Activated T-helper 2 cell treated with anti-CD3 and anti-CD28 coated beads, Interferon-gamma antibody, Interleukin-2, Interleukin-4, amounts not matched to agents 10 μg/mL and 5 μg/mL and 100 μg/mL, durations not matched to agents 14 hours and 24 hours and 36 hours (primary cell): Measurements from ENCODE around the gene MALL. TPM values are rescaled to one million over a fixed set of nuclear protein-coding genes. Genes with fewer than 3 reads are reported as not detected.
"Not testable (repeated sequence)": the region's sequence is repeated elsewhere in the genome, so short reads cannot be mapped to it uniquely, and the experiment has no call there.

Experiments used
- DNase-seq: peaks from one replicate; pipeline ENCODE4 v3.0.0; 2021; ENCODE audit warnings: low spot score
- H3K27ac Mint-ChIP-seq: one replicate; pipeline ENCODE4 v1.8.0; 2021; ENCODE audit warnings: mixed read lengths
- H3K27me3 Mint-ChIP-seq: one replicate; pipeline ENCODE4 v1.8.0; 2021; ENCODE audit warnings: low read depth, mixed read lengths
- H3K36me3 Mint-ChIP-seq: one replicate; pipeline ENCODE4 v1.8.0; 2021; ENCODE audit warnings: low read depth, mixed read lengths
- H3K4me1 Mint-ChIP-seq: one replicate; pipeline ENCODE4 v1.8.0; 2021; ENCODE audit warnings: low read depth, mixed read lengths
- H3K4me3 Mint-ChIP-seq: one replicate; pipeline ENCODE4 v1.8.0; 2021; ENCODE audit warnings: low read depth, mild to moderate bottlenecking, moderate library complexity, mixed read lengths
- H3K9me3 Mint-ChIP-seq: one replicate; pipeline ENCODE4 v1.8.0; 2021; ENCODE audit warnings: mixed read lengths
- intact Hi-C: fragments of 100-400 bp; cut with micrococcal nuclease; formaldehyde crosslinking; loops from one replicate; pipeline ENCODE4 v1.15.1; 2023
- total RNA-seq: library from RNA; stranded (reverse); gene quantifications from 2 replicates; pipeline ENCODE4 v1.2.3, GENCODE V29; 2022

MALL gene
- total RNA-seq, 1 donor from 2014 or later, result 2.3 TPM

- H3K27me3 Mint-ChIP-seq, result peaks cover 58% of the 10 kb centered on the region
- intact Hi-C loops, result loop anchor here (1.0 kb wide), 1 partner anchor 43 kb away; no protein-coding TSS in a partner anchor
These were observed 1.5 kb downstream of the MALL start for GRCh38 chr2:110113961-110114591.

GRCh38 chr2:110108291-110108690 is 7.3 kb downstream of the MALL start:
- H3K9me3 Mint-ChIP-seq, DNase-seq, H3K27ac Mint-ChIP-seq, H3K36me3 Mint-ChIP-seq, H3K4me3 Mint-ChIP-seq, intact Hi-C loops: not testable (repeated sequence)
- Mint-ChIP-seq H3K27me3 (peaks cover 41% of the 10 kb centered on the region), H3K4me1 (peaks cover 18% of the 10 kb centered on the region)

More at GRCh38 chr2:110113961-110114591, 1.5 kb downstream of the MALL start:
- H3K36me3 Mint-ChIP-seq, result no peaks in the 10 kb centered on the region
- no peak overlapping the region for H3K27ac Mint-ChIP-seq
- DNase-seq, result no peak
- peaks cover 5% of the 10 kb centered on the region for H3K9me3 Mint-ChIP-seq
- H3K4me1 Mint-ChIP-seq, result peaks cover 19% of the 10 kb centered on the region
- peak overlapping the region; percentile 32 for H3K4me3 Mint-ChIP-seq

GRCh38 chr2:110107092-110108079 is 8.2 kb downstream of the MALL start:
- no peak overlapping the region for H3K27ac Mint-ChIP-seq
- DNase-seq, result no peak
- peaks cover 39% of the 10 kb centered on the region for H3K27me3 Mint-ChIP-seq
- peaks cover 5% of the 10 kb centered on the region for H3K9me3 Mint-ChIP-seq
- H3K4me3 Mint-ChIP-seq, result no peak overlapping the region
- H3K36me3 Mint-ChIP-seq, result no peaks in the 10 kb centered on the region
- intact Hi-C loops, result no loop called here
- H3K4me1 Mint-ChIP-seq, result peaks cover 18% of the 10 kb centered on the region

GRCh38 chr2:110106642-110107041 is 9.0 kb downstream of the MALL start:
- intact Hi-C loops, result no loop called here
- H3K4me3 Mint-ChIP-seq, result no peak overlapping the region
- H3K4me1 Mint-ChIP-seq, result peaks cover 21% of the 10 kb centered on the region
- H3K27ac Mint-ChIP-seq, result no peak overlapping the region
- DNase-seq, result no peak
- no peaks in the 10 kb centered on the region for H3K36me3 Mint-ChIP-seq
- peaks cover 5% of the 10 kb centered on the region for H3K9me3 Mint-ChIP-seq
- peaks cover 34% of the 10 kb centered on the region for H3K27me3 Mint-ChIP-seq

- no peaks in the 10 kb centered on the region for H3K36me3 Mint-ChIP-seq
- no peak for DNase-seq
- peaks cover 32% of the 10 kb centered on the region for H3K27me3 Mint-ChIP-seq
- no peak overlapping the region for H3K4me3 Mint-ChIP-seq
- peaks cover 27% of the 10 kb centered on the region for H3K4me1 Mint-ChIP-seq
- intact Hi-C loops, result no loop called here
- H3K27ac Mint-ChIP-seq, result no peak overlapping the region
- H3K9me3 Mint-ChIP-seq, result peaks cover 5% of the 10 kb centered on the region
These were observed 9.8 kb downstream of the MALL start for GRCh38 chr2:110105608-110106467.

- peaks cover 27% of the 10 kb centered on the region for H3K4me1 Mint-ChIP-seq
- H3K36me3 Mint-ChIP-seq, result no peaks in the 10 kb centered on the region
- DNase-seq, result no peak
- peaks cover 28% of the 10 kb centered on the region for H3K27me3 Mint-ChIP-seq
- H3K4me3 Mint-ChIP-seq, result no peak overlapping the region
- H3K9me3 Mint-ChIP-seq, result peaks cover 3% of the 10 kb centered on the region
- no peak overlapping the region for H3K27ac Mint-ChIP-seq
- intact Hi-C loops, result no loop called here
These were observed 10.4 kb downstream of the MALL start for GRCh38 chr2:110105183-110105582.

GRCh38 chr2:110104025-110104771 is 11.4 kb downstream of the MALL start:
- H3K9me3 Mint-ChIP-seq, result no peaks in the 10 kb centered on the region
- no peak overlapping the region for H3K27ac Mint-ChIP-seq
- no peak for DNase-seq
- H3K36me3 Mint-ChIP-seq, result no peaks in the 10 kb centered on the region
- intact Hi-C loops, result no loop called here
- peaks cover 20% of the 10 kb centered on the region for H3K4me1 Mint-ChIP-seq
- H3K4me3 Mint-ChIP-seq, result no peak overlapping the region
- H3K27me3 Mint-ChIP-seq, result peaks cover 24% of the 10 kb centered on the region

- no peak for DNase-seq
- no peak overlapping the region for H3K27ac Mint-ChIP-seq
- H3K36me3 Mint-ChIP-seq, result no peaks in the 10 kb centered on the region
- intact Hi-C loops, result no loop called here
- H3K9me3 Mint-ChIP-seq, result no peaks in the 10 kb centered on the region
- no peak overlapping the region for H3K4me3 Mint-ChIP-seq
- H3K4me1 Mint-ChIP-seq, result peaks cover 19% of the 10 kb centered on the region
- peaks cover 18% of the 10 kb centered on the region for H3K27me3 Mint-ChIP-seq
These were observed 12.3 kb downstream of the MALL start for GRCh38 chr2:110103061-110103961.

- H3K36me3 Mint-ChIP-seq, result no peaks in the 10 kb centered on the region
- H3K4me3 Mint-ChIP-seq, result no peak overlapping the region
- intact Hi-C loops, result no loop called here
- no peak for DNase-seq
- no peaks in the 10 kb centered on the region for H3K9me3 Mint-ChIP-seq
- peaks cover 19% of the 10 kb centered on the region for H3K4me1 Mint-ChIP-seq
- H3K27ac Mint-ChIP-seq, result no peak overlapping the region
- H3K27me3 Mint-ChIP-seq, result peaks cover 7% of the 10 kb centered on the region
These were observed 13.5 kb downstream of the MALL start for GRCh38 chr2:110101901-110102803.

GRCh38 chr2:110101280-110101844 is 14.3 kb downstream of the MALL start:
- Mint-ChIP-seq H3K4me1 (peaks cover 19% of the 10 kb centered on the region), H3K36me3 (no peaks in the 10 kb centered on the region), H3K27me3 (peaks cover 7% of the 10 kb centered on the region), H3K9me3 (no peaks in the 10 kb centered on the region), H3K4me3 (no peak overlapping the region), H3K27ac (peak overlapping the region; percentile 44)
- intact Hi-C loops, result no loop called here
- DNase-seq, result no peak
